HepG2 (cell line): ENCODE results near the gene TAF13. TPM values are rescaled to one million over a fixed set of nuclear protein-coding genes. Genes with fewer than 3 reads are reported as not detected.
A peak's percentile ranks its signal among the peaks of the same experiment; 100 is the strongest.

Source experiments
- CEBPG ChIP-seq: IDR thresholded peaks from 2 replicates; pipeline ENCODE4 v1.6.1; 2016
- CHCHD3 ChIP-seq: sonication (generic); formaldehyde crosslinking; IDR thresholded peaks from 2 replicates; pipeline ENCODE4 v1.8.0; 2022; ENCODE audit warnings: mild to moderate bottlenecking, missing genetic modification reagents, moderate library complexity
- CREB1 ChIP-seq, 2 experiments: fragments of 450-650 bp in 1 of 2; IDR thresholded peaks; 2 replicates each; pipeline ENCODE4 v1.6.1; 2016 to 2017; ENCODE audit warnings: control low read depth in 1 of 2, mild to moderate bottlenecking in 1 of 2, missing compliant biosample characterization in 1 of 2, missing genetic modification characterization in 1 of 2
- DMAP1 ChIP-seq: IDR thresholded peaks from 2 replicates; pipeline ENCODE4 v1.6.1; 2016
- FOXA1 ChIP-seq, 2 experiments: fragments of 450-650 bp in 1 of 2; sonication (generic) in 1 of 2; formaldehyde crosslinking in 1 of 2; IDR thresholded peaks; 2 replicates each; pipeline versions ENCODE4 v1.4.0 to v1.6.1; 2016 to 2020; ENCODE audit warnings: missing genetic modification reagents in 1 of 2
- FOXK1 ChIP-seq: sonication (generic); formaldehyde crosslinking; IDR thresholded peaks from 2 replicates; pipeline ENCODE4 v1.4.0; 2020; ENCODE audit warnings: low read depth, missing genetic modification reagents, borderline replicate concordance
- KDM3A ChIP-seq: IDR thresholded peaks from 2 replicates; pipeline ENCODE4 v1.6.1; 2018; ENCODE audit warnings: low read depth, missing compliant biosample characterization
- MED1 ChIP-seq: sonication (generic); formaldehyde crosslinking; IDR thresholded peaks from 2 replicates; pipeline ENCODE4 v1.4.0; 2020; ENCODE audit warnings: missing genetic modification reagents
- MEF2D ChIP-seq: sonication (generic); formaldehyde crosslinking; IDR thresholded peaks from 2 replicates; pipeline ENCODE4 v1.5.1; 2020; ENCODE audit warnings: mild to moderate bottlenecking, missing genetic modification reagents
- NFATC3 ChIP-seq: sonication (generic); formaldehyde crosslinking; IDR thresholded peaks from 2 replicates; pipeline ENCODE4 v1.5.1; 2020; ENCODE audit warnings: mild to moderate bottlenecking, missing genetic modification reagents
- SIX1 ChIP-seq: sonication (generic); formaldehyde crosslinking; IDR thresholded peaks from 2 replicates; pipeline ENCODE4 v1.4.0; 2020; ENCODE audit warnings: missing genetic modification reagents, borderline replicate concordance
- SP2 ChIP-seq: sonication (generic); formaldehyde crosslinking; IDR thresholded peaks from 2 replicates; pipeline ENCODE4 v1.5.1; 2020; ENCODE audit warnings: mild to moderate bottlenecking, missing genetic modification reagents
- TARDBP ChIP-seq: sonication (generic); formaldehyde crosslinking; IDR thresholded peaks from 2 replicates; pipeline ENCODE4 v1.8.0; 2022; ENCODE audit warnings: mild to moderate bottlenecking, missing genetic modification reagents
- ZIK1 ChIP-seq: sonication (generic); formaldehyde crosslinking; IDR thresholded peaks from 2 replicates; pipeline ENCODE4 v1.5.0; 2020; ENCODE audit warnings: mild to moderate bottlenecking, low read depth, missing genetic modification reagents, borderline replicate concordance
- ZNF558 ChIP-seq: sonication (generic); formaldehyde crosslinking; IDR thresholded peaks from 2 replicates; pipeline ENCODE4 v1.9.0; 2022; ENCODE audit warnings: mild to moderate bottlenecking, missing genetic modification reagents, borderline replicate concordance
- ZNF782 ChIP-seq: sonication (generic); formaldehyde crosslinking; IDR thresholded peaks from 2 replicates; pipeline ENCODE4 v1.4.0; 2020; ENCODE audit warnings: missing genetic modification reagents, mild to moderate bottlenecking, borderline replicate concordance
- ZSCAN20 ChIP-seq: sonication (generic); formaldehyde crosslinking; IDR thresholded peaks from 2 replicates; pipeline ENCODE4 v1.4.0; 2020; ENCODE audit warnings: missing genetic modification reagents, mild to moderate bottlenecking, borderline replicate concordance
- polyA plus RNA-seq, 8 experiments: library from polyadenylated mRNA; depleted of rRNA in 3 of 8; stranded (reverse) in 7 of 8; unstranded in 1 of 8; fragments of >200 nt; fragmentation: Illumina TruSeq in 4 of 8; extraction: Trizol in 4 of 8; gene quantifications; 2 replicates each; pipeline versions ENCODE4 v1.2.1 to v1.2.3, GENCODE V29; 2011 to 2016; ENCODE audit warnings: low read depth in 4 of 8, missing spikeins in 1 of 8, mixed read lengths in 1 of 8; ENCODE audit not compliant: insufficient read depth in 1 of 8
- total RNA-seq, 5 experiments: library from RNA; depleted of rRNA; stranded (reverse); fragments of >200 nt; fragmentation: Illumina TruSeq; extraction: Trizol; gene quantifications; 2 replicates each; pipeline ENCODE4 v1.2.3, GENCODE V29; 2016; ENCODE audit warnings: low read depth in 1 of 5
- TF ChIP-seq, protein P1 (sequence below): sonication (generic); formaldehyde crosslinking; IDR thresholded peaks from 2 replicates; pipeline ENCODE4 v1.4.0; 2020; ENCODE audit warnings: mild to moderate bottlenecking, missing genetic modification reagents
- TF ChIP-seq, protein P2 (sequence below): IDR thresholded peaks from 2 replicates; pipeline ENCODE4 v1.6.1; 2016; ENCODE audit warnings: low read depth, control low read depth
- TF ChIP-seq, protein P3 (sequence below): sonication (generic); formaldehyde crosslinking; IDR thresholded peaks from 2 replicates; pipeline ENCODE4 v1.8.0; 2022; ENCODE audit warnings: missing genetic modification reagents, mild to moderate bottlenecking, inconsistent platforms, borderline replicate concordance
- TF ChIP-seq, protein P4 (sequence below): sonication (generic); formaldehyde crosslinking; conservative IDR thresholded peaks from 2 replicates; pipeline ENCODE4 v1.4.0; 2020; ENCODE audit warnings: mild to moderate bottlenecking, missing genetic modification reagents, moderate library complexity

Gene TAF13
- total and polyA plus RNA-seq, 2 of the 13 experiments (the other 11 are each of a cell fraction or from before 2014, with no cell fraction given), result 11.5 to 36.3 TPM

DNA sequence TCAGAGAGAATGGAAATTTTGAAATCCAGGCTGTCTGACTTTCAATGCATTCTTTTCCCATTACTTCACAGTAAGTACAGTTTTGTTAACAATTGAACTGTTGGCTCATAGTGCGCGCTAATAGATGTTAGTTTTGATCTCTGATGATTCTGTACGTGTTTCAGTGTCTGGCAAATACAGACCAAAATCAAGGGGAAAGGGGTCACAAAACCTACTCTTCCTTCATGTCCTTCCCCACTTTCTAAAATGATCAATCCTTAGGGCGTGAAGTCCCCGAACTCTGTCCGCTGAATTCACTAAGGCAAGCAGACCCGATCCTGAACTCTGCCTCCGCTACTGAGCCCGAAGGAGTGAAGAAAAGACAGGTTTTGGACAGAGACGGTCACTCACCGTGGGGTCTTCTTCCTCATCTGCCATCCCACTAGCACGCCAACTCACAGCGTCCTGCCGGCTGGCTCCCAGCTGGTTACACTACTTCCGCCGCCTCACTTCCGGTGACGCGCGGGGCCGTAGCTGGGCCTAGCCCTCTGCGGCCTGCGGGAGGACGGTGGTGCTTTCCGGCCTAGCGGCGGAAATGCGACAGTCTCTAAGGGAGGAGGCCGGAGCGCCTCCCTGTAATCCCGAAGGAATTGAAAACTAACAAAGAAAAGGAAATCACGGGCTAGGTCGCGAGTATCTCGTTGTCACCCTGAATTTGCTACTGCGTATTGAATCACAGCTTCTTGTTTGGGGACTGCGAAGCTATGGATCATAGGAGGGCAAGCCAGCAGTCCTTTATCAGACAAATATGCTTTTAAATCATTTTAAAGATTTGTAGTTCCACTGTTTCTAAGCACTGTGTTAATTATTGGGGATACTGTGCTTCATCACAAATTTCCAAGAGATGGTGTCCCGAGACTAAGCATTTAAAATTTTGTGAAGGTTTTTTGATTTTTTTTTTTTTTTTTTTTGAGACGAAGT is at the start of gene TAF13 (continued):
- TF ChIP-seq KDM3A (CRISPR knock-in tag) (0 out of 2 replicates have a peak, but pooled peaks have one; percentile 73), DMAP1 (CRISPR knock-in tag) (peak; percentile 90), CREB1 (IDR thresholded peaks at IDR 0.05) (peak; percentile 87), CREB1 (CRISPR knock-in tag; IDR thresholded peaks at IDR 0.05) (peak; percentile 96), ZIK1 (CRISPR knock-in tag) (no peak), ZNF558 (CRISPR knock-in tag) (peak; percentile 92; the same call in 1 of the 2 replicates), ZNF782 (CRISPR knock-in tag) (no peak; the same call in 1 of the 2 replicates), TARDBP (CRISPR knock-in tag) (peak; percentile 85), SP2 (CRISPR knock-in tag) (peak; percentile 63), NFATC3 (CRISPR knock-in tag) (0 out of 2 replicates have a peak, but pooled peaks have one; percentile 72), CEBPG (CRISPR knock-in tag) (peak; percentile 44; the same call in 1 of the 2 replicates), MED1 (peak; percentile 78), SIX1 (CRISPR knock-in tag) (no peak), FOXK1 (CRISPR knock-in tag) (peak; percentile 93), FOXA1 (IDR thresholded peaks at IDR 0.05) (no peak), FOXA1 (CRISPR knock-in tag; IDR thresholded peaks at IDR 0.05) (peak; percentile 48), CHCHD3 (CRISPR knock-in tag) (no peak), ZSCAN20 (CRISPR knock-in tag) (no peak), MEF2D (CRISPR knock-in tag) (peak; percentile 50; the same call in 1 of the 2 replicates)
- TF ChIP-seq, protein P1, sequence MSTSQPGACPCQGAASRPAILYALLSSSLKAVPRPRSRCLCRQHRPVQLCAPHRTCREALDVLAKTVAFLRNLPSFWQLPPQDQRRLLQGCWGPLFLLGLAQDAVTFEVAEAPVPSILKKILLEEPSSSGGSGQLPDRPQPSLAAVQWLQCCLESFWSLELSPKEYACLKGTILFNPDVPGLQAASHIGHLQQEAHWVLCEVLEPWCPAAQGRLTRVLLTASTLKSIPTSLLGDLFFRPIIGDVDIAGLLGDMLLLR (CRISPR knock-in tag), result peak; percentile 81
- TF ChIP-seq, protein P2, sequence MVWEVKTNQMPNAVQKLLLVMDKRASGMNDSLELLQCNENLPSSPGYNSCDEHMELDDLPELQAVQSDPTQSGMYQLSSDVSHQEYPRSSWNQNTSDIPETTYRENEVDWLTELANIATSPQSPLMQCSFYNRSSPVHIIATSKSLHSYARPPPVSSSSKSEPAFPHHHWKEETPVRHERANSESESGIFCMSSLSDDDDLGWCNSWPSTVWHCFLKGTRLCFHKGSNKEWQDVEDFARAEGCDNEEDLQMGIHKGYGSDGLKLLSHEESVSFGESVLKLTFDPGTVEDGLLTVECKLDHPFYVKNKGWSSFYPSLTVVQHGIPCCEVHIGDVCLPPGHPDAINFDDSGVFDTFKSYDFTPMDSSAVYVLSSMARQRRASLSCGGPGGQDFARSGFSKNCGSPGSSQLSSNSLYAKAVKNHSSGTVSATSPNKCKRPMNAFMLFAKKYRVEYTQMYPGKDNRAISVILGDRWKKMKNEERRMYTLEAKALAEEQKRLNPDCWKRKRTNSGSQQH, result peak; percentile 97
- TF ChIP-seq, protein P3, sequence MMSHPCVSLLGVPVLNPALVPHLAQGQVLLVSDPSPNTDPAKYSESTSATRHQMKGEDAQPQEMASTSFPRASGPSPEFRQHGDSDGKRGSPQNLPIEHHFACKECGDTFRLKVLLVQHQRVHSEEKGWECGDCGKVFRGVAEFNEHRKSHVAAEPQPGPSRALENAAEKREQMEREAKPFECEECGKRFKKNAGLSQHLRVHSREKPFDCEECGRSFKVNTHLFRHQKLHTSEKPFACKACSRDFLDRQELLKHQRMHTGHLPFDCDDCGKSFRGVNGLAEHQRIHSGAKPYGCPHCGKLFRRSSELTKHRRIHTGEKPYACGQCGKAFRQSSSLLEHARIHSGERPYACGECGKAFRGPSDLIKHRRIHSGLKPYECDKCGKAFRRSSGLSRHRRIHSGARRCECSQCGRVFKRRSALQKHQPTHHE, result 0 out of 2 replicates have a peak, but pooled peaks have one; percentile 39
- TF ChIP-seq, protein P4, sequence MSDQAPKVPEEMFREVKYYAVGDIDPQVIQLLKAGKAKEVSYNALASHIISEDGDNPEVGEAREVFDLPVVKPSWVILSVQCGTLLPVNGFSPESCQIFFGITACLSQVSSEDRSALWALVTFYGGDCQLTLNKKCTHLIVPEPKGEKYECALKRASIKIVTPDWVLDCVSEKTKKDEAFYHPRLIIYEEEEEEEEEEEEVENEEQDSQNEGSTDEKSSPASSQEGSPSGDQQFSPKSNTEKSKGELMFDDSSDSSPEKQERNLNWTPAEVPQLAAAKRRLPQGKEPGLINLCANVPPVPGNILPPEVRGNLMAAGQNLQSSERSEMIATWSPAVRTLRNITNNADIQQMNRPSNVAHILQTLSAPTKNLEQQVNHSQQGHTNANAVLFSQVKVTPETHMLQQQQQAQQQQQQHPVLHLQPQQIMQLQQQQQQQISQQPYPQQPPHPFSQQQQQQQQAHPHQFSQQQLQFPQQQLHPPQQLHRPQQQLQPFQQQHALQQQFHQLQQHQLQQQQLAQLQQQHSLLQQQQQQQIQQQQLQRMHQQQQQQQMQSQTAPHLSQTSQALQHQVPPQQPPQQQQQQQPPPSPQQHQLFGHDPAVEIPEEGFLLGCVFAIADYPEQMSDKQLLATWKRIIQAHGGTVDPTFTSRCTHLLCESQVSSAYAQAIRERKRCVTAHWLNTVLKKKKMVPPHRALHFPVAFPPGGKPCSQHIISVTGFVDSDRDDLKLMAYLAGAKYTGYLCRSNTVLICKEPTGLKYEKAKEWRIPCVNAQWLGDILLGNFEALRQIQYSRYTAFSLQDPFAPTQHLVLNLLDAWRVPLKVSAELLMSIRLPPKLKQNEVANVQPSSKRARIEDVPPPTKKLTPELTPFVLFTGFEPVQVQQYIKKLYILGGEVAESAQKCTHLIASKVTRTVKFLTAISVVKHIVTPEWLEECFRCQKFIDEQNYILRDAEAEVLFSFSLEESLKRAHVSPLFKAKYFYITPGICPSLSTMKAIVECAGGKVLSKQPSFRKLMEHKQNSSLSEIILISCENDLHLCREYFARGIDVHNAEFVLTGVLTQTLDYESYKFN (CRISPR knock-in tag), result peak; percentile 38
